Fibroblast of skin of left quadriceps (primary cell): Measurements from ENCODE around the gene CHD6.

ENCODE experiments used
- DNase-seq, 2 experiments: peaks; one replicate each; pipeline ENCODE4 v3.0.0-alpha.2; 2013; ENCODE audit warnings: low read depth in 2 of 2

The CHD6 gene

GRCh38 chr20:41617902-41618806 is at the start of gene CHD6:
Gene CHD6, minus strand, starts transcription at chr20:41618377. Its CDS starts 67,040 bp downstream, at chr20:41551337.
- DNase-seq: peak; percentile 99

- DNase-seq: no peak
These were observed 46.4 kb upstream of the CHD6 start for GRCh38 chr20:41664584-41664983.

- DNase-seq: no peak
These were observed 39.5 kb upstream of the CHD6 start for GRCh38 chr20:41657655-41658054.

- DNase-seq: no peak
These were observed 37.9 kb upstream of the CHD6 start for GRCh38 chr20:41655962-41656618.

GRCh38 chr20:41654884-41655283 is 36.7 kb upstream of the CHD6 start:
- DNase-seq: no peak

- no peak for DNase-seq
These were observed 36.1 kb upstream of the CHD6 start for GRCh38 chr20:41654292-41654691.

- no peak for DNase-seq
These were observed 32.2 kb upstream of the CHD6 start for GRCh38 chr20:41650231-41650948.

- no peak for DNase-seq
These were observed 31.3 kb upstream of the CHD6 start for GRCh38 chr20:41649489-41649888.

GRCh38 chr20:41645372-41645771 is 27.2 kb upstream of the CHD6 start:
- DNase-seq: no peak

GRCh38 chr20:41643504-41643938 is 25.3 kb upstream of the CHD6 start:
- DNase-seq: no peak

- no peak for DNase-seq
These were observed 21.5 kb upstream of the CHD6 start for GRCh38 chr20:41639630-41640029.

- DNase-seq: no peak
These were observed 20.3 kb upstream of the CHD6 start for GRCh38 chr20:41638456-41638855.

- DNase-seq: no peak
These were observed 17.0 kb upstream of the CHD6 start for GRCh38 chr20:41635158-41635557.

- DNase-seq: peak; percentile 31 to 35
These were observed 14.7 kb upstream of the CHD6 start for GRCh38 chr20:41632896-41633295.

- DNase-seq: peak; percentile 60 to 62
These were observed 13.6 kb upstream of the CHD6 start for GRCh38 chr20:41631826-41632225.

- no peak for DNase-seq
These were observed 12.7 kb upstream of the CHD6 start for GRCh38 chr20:41630846-41631245.

- no peak for DNase-seq
These were observed 9.6 kb upstream of the CHD6 start for GRCh38 chr20:41627611-41628244.

- DNase-seq: no peak
These were observed 8.9 kb upstream of the CHD6 start for GRCh38 chr20:41627001-41627495.

- DNase-seq: no peak
These were observed 5.6 kb upstream of the CHD6 start for GRCh38 chr20:41623625-41624375.

- DNase-seq: no peak
These were observed 4.4 kb upstream of the CHD6 start for GRCh38 chr20:41622584-41622983.

GRCh38 chr20:41621971-41622370 is 3.8 kb upstream of the CHD6 start:
- DNase-seq: no peak
